C1 segment of cervical spinal cord (tissue), 14 donors: Measurements from ENCODE around the gene BAZ1B.
"Not testable (repeated sequence)": the region's sequence is repeated elsewhere in the genome, so short reads cannot be mapped to it uniquely, and the experiment has no call there.

Source experiments
- DNase-seq, 14 donors: peaks; one replicate each; lab custom pipeline; 2025; lab: John Stamatoyannopoulos, UW

Gene BAZ1B

DNA sequence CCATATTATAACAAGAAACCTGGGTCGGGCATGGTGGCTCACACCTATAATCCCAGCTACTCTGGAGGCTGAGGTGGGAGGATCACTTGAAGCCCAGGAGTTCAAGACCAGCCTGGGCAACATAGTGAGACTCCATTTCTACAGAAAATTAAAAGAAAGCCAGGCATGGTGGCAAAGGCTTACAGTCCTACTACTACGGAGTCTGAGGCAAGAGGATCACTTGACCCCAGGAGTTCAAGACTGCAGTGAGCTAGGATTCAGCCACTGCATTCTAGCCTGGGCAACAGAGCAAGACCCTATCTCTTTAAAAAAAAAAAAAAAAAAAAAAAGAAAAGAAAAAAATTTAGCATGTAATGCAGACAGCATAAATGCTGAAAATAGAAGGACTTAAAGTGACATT is 16.4 kb upstream of the BAZ1B start:
- not testable (repeated sequence) for DNase-seq

DNA sequence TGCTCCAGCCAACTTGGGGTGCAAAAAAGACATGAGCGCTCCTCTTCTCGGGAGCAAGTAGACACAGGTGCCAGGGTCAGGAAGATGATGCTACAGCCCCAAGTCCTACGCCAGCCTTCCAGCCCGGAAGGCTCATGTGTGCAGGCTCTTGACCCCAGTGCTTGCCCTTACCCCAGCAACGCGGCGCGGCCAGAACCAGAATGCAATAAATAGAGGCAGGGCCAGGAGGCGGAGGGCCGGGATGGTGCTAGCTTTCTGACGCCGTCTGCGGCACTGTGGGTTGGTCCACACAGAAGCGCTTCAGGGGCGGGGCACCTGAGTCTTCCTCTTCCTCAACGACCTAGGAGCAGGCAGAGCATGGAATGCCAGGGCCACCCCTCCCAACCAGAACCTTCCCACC is 15.0 kb upstream of the BAZ1B start:
- DNase-seq: no peak

DNA sequence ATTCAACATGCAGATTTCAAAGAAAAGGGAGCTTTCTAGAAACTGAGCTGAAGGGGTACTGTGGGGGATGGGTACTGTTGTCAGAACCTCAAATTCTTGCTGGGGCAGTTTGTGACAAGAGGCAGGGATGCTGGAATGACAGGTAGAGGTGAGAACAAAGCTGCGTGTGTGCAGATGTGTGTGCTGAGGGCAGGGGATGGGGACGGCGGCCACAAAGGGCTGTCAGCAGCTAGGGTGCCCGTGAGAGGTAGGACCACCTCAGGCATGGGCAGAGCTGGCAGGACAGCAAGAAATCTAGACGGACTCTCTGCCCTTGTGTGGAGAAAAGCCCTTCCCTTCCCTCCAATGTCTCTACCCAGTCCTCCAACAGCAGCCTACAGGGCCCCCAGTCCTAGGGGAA is 14.4 kb upstream of the BAZ1B start:
- no peak for DNase-seq

DNA sequence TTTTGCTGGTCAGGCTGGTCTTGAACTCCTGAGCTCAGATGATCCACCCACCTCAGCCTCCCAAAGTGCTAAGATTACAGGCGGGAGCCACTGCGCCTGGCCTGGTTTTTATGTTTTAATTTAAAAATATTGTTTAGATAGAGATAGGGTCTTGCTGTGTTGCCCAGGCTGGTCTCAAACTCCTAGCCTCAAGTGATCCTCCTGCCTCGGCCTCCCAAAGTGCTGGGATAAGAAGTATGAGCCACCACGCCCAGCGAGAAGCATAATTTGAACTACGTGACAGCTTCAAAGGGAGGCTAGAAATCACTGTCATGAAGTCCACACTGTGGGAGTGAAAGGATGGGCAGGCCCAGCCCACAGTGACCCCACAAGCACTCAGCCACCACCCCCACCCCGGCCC is 13.8 kb upstream of the BAZ1B start:
- DNase-seq: not testable (repeated sequence)

DNA sequence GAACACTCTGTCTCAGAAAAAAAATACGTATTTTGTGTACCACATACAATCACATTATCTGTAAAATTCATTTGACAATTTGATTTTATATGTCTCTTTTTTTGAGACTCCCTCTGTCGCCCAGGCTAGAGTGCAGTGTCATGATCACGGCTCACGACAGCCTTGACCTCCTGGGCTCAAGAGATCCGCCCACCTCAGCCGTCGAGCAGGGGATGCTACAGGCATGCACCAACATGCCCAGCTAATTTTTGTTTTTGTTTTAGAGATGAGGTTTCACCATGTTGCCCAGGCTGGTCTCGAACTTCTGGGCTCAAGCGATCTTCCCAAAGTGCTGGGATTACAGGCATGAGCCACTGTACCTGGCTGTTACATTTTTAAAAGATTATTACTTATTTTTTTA is 11.6 kb upstream of the BAZ1B start:
- no peak for DNase-seq

DNA sequence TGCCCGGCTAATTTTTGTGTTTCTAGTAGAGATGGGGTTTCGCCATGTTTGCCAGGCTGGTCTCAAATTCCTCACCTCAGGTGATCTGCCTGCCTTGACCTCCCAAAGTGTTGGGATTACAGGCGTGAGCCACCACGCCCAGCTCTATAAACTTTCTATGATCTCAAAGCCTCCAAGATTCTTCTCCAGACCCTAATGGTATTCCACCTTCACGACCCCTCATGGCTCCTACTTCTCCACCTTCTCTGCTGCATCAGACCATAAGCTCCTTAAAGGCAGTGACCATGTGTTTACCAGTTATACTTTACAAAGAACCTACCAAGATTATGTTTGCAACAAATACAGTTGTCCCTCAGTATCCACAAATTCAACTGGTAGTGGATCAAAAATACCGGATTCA is 10.1 kb upstream of the BAZ1B start:
- DNase-seq: no peak

DNA sequence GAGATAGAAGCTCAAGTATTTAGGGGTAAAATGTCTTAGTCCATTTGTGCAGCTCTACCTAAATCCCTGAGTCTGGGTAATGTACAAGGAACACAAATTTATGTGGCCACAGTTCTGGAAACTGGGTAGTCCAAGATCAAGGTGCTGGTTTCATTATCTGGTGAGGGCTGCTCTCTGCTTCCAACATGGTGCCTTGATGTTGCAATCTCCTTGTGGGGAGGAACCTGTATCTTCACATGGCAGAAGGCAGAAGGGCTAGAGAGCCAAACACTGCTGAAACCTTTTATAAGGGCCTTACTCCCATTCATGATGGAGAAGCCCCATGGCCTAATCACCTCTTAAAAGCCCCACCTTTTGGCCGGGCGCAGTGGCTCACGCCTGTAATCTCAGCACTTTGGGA is 8.7 kb upstream of the BAZ1B start:
- DNase-seq: no peak

DNA sequence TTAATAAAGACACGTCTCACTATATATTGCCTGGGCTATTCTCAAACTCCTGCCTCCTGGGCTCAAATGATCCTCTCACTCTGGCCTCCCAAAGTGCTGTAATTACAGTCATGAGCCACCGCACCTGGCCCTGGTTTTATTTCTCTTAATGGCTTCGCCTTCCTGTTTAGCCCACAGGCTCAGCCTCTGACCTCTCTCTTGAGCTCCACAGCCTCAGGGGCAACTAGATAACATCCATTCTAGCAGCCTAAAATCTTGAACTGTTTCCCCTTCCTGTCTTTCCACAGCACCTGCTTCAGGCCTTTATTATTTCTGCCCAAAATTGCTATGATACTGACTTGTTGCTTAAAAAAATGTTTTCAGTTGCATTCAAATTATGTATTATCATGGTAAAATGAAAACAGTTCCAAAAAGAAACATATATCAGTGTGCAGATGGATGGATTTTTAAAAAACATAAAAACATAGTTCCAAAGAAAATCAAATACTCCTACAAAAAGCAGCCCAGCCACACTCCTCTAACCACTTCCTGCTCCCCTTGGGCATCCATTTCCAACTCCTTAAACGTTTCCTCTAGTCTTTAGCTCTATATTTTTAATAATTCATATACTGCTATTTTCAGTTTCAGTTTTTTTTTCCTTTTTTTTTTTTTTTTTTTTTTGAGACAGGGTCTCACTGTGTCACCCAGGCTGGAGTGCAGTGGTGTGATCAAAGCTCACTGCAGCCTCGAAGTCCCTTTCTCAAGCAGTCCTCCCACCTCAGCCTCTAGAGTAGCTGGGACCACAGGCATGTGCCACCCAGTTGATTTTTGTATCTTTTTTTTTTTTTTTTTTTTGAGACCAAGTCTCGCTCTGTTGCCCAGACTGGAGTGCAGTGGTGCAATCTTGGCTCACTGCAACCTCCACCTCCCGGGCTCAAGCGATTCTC is 5.1 kb upstream of the BAZ1B start:
- no peak for DNase-seq

DNA sequence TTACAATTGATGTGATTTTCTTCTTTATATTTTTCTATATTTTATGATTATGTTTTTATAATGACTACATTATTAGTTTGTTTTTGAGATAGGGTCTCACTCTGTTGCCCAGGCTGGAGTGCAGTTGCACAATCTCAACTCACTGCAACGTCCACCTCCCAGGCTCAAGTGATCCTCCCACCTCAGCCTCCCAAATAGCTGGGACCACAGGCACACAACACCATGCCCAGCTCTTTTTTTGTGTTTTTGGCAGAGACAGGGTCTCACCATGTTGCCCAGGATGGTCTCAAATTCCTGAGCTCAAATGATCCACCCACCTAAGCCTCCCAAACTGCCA is 4.0 kb upstream of the BAZ1B start:
- not testable (repeated sequence) for DNase-seq

DNA sequence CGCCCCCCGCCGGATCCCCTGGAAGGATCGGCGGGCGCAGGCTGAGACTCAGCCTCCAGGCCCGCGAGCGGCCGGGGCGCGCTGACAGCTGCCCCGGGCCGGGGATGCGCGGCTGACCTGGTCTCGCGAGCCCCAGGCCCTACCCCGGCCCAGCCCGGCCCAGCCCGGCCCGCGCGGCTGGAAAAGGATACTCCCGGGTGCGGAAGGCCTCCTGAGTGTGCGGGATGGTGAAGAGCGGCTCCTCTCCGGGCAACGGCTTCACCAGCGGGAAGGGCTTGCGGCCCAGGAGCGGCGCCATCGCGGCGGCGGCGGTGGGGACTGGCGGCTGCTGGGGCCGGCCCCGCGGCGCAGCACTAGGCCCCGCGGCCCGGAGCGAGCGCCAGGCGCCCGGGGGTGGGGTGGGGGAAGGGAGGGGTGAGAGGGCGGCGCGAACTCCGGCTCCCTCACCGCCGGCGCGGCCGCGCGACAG is 423 bp downstream of the BAZ1B start:
- peak in 7 of 14 donors; percentile 52 to 94 (median 74) for DNase-seq

DNA sequence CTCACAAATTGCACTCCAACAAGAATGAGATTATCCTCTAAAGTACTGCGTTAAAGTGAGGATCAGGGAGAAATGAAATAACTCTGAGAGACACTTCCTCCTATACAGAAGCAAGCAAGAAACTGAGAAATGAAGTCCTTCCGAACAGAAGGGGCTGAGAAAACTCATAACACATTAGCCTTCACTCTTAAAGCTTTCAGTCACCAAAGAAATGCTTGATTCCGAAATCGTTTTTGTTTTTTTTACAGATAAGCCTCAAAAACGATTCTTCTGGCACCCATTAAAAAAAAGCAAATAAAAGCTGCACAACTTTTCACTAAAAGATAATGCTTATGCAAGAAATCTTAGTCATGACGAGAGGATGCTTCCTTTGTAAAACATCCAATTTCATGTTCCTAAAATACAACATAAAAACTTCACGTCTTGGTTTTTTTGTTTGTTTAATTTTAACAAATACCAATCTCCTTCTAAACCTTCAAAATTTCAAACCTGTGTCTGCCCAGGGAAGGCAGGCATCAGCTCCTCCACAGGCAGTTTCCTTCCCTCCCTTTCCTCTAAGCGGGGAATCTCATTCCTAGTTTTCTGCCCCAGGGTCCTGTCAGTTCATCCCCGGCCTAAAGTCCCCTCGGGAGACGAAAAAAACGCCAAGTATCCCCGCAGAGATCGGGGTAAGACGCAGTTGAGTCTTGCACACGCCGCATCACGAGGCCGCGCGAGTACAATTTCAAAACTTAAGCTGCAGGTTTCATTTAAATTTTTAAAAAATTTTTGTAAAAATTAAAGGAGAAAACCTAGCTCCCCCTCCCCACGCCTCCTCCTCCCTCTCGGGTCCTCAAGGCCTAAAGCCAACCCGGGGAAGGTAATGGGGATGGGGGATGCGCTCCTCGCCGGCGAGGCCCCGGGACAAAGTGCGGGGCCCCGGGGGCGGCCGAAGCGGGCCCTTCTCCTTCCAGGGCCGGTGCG is 1.1 kb downstream of the BAZ1B start:
- DNase-seq: peak in 4 of 14 donors; percentile 2 to 35 (median 28)

DNA sequence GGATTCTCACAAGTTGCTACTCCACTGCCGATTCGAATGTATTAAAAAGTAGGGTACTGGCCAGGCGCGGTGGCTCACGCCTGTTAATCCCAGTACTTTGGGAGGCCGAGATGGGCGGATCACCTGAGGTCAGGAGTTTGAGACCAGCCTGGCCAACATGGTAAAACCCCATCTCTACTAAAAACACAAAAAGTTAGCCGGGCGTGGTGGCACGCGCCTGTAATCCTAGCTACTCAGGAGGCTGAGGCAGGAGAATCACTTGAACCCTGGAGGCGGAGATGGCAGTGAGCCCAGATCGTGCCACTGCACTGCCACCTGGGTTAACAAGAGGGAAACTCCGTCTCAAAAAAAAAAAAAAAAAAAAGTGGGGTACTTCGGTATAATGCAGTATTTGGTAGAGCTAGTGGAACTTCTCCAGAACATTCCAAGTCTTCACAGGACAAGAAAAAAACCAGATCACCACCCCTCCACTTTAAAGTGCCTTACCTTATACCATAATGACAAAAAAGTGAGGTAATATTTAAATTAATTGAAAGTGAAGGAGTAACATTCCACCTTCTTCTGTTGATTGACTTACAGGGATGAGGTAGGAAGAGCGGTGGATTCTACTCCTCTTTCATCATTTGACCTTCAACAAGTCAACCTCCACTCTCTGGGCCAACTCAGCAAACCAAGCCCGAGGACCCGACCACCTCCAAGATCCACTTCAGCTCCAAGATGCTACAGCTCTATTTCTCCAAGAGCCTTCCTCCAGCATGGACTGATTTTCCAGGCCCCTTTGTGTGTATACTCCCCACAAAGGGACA is 2.0 kb downstream of the BAZ1B start:
- peak in 1 of 14 donors; percentile 1 for DNase-seq

DNA sequence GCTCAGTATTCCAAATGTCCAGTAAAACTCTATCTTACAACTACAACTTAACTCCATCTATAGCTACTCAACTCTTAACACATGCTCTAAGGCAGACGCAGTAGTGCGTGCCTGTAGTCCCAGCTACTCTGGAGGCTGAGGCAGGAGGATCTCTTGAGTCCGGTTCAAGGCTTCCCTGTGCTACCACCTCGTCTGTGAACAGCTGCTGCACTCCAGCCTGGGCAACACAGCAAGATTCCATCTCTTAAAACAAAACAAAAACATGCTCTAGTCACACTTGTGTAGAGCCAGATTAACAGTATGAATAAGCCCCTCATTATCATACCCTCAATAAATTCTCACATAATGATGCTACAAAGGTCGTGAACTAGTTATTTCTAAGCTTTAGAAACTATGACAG is 3.6 kb downstream of the BAZ1B start:
- no peak for DNase-seq

DNA sequence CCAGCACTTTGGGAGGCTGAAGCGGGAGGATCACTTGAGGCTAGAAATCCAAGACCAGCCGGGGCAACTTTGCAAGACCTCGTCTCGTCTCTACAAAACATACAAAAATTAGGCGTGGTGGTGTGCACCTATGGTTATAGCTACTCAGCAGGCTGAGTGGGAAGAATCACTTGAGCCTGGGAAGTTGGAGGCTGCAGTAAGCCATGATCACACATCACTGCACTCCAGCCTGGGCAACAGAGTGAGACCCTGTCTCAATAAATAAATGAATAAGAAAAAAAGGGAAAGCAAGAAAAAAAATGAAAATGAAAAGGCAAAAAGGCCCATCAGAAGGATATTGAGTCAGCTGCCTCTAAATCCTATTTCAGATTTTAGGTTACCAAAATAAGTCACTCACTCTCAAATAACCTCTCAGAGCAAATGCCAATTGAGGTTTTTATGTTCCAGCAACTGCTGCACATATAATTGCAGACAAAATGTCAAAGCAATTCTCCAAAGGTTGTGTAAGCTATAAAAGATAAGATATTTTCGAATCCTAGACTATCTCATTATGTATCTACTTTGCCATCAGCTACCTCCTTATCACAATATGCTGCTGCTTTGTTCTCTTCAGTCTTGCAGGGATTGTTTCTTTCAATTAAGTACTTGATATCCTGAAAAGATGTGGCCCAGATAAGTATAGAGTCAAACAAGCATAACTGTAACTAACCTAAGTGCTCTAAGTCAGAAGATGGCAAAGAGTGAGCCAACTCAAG is 4.7 kb downstream of the BAZ1B start:
- no peak for DNase-seq

DNA sequence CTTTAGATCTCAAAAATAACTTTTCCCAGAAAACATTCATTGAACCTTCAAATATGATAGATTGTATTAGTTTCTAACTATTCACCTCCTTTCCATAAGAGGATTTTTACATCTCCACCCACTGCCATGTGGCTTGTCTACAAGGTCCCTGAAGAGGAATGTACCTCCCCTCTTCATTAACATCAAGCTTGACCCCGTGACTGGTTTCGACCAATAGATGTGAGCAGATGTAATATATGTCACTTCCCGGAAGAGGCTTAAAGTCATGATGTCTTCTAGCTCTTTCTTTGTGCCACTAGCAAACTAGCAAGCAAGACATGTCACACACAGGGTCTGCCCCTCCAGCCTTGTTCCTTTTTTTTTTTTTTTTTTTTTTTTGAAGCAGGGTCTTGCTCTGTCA is 6.9 kb downstream of the BAZ1B start:
- DNase-seq: no peak

DNA sequence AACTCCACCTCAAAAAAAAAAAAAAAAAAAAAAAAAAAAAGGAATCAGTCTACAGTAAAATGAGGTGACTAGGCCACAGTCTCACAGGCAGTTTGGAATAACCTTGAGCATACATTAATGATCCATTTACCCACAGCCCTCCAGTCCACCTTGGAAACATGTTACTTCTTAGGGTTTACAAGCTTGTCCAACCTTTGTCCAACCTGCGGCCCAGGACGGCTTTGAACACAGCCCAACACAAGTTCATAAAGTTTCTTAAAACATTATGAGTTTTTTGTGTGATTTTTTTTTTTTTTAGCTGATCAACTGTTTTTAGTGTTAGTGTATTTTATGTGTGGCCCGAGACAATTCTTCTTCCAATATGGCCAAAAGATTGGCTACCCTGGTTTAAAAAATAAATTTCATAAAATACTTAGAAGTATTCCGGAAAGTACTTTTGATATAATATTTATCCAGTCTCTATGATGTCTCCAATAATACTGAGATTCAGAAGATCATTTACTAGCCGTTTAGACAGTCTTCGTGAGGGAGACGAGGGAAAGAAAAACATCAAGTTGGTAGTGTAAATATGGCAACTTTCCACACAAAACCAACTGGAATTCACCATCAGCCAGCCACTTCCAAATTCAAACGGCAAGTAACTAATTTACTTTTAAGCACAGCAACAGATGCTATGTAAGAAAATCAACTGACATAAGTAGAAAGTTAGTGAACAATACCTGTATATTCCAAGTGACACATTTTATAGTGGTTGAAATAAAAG is 9.9 kb downstream of the BAZ1B start:
- DNase-seq: no peak

DNA sequence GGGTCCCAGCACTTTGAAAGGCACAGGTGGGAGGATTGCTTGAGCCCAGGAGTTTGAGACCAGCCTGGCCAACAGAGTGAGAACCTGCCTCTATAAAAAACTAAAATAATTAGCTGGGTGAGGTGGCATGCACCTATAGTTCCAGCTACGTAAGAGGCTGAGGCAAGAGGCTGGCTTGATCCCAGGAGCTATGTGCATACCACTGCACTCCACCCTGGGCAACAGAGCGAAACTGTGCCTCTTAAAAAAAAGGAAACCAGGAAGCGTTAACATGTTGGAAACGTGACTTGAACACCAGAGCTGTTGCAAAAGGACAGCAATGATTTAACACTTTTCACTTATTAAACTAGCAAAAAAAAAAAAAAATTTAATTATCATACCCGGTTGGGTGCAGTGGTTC is 12.6 kb downstream of the BAZ1B start:
- DNase-seq: no peak

DNA sequence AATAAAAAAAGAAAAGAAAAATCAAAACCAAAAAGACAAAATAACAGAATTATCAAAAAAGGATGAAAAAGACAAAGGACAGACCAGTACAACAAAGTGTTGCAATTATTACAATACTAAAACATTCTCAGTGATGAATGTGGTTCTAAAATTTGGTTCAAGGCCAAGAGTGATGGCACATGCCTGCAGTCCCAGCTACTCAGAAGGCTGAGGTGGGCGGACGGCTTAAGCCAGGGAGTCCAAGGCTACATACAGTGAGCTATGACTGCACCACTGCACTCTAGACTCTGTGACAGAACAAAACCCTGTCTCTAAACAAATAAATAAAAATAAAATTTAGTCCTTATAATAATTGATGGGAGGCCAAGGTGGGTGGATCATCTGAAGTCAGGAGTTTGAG is 14.5 kb downstream of the BAZ1B start:
- DNase-seq: no peak

DNA sequence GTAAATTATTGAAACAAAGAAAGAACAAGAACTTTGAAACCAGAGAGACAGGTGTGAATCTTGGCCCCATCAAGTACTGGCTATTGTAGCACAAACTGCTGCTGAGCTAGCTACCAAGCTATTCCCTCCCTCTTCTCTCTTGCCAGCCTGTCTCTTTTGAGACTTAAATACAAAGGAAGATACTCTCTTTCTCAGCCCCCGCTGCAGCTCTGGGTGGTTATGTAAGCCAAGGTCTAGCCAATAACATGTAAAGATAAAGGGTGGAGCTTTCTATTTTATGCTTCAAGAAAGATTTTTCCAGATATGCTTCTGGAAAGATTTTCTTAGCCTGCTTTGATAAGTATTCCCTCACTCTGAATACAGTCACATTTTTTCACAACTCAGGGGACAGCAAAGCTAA is 17.2 kb downstream of the BAZ1B start:
- DNase-seq: no peak

DNA sequence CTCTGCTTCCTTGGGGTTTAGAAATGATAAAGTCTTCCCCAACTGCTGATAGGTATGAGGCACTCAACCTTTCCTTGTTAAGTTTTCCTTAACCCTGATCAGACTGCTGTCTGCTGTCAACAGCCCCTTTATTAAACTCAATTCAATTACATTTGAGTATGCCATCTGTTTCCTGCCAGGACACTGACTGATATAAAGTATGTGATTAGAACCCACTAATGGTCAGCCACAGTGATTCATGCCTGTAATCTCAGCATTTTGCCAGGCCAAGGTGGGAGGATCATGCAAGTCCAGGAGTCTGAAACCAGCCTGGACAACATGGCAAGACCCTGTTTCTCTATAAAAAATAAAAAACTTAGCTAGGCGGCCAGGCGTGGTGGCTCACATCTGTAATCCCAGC is 18.1 kb downstream of the BAZ1B start:
- no peak for DNase-seq
